Middle frontal gyrus (tissue), 1 donor: ENCODE measurements around the gene NARS2.
"Not testable (repeated sequence)": the region's sequence is repeated elsewhere in the genome, so short reads cannot be mapped to it uniquely, and the experiment has no call there.

ENCODE experiments used
- DNase-seq: peaks from one replicate; pipeline ENCODE4 v3.0.0-alpha.2; 2015; ENCODE audit warnings: low spot score; ENCODE audit errors: extremely low spot score

The NARS2 gene

DNA sequence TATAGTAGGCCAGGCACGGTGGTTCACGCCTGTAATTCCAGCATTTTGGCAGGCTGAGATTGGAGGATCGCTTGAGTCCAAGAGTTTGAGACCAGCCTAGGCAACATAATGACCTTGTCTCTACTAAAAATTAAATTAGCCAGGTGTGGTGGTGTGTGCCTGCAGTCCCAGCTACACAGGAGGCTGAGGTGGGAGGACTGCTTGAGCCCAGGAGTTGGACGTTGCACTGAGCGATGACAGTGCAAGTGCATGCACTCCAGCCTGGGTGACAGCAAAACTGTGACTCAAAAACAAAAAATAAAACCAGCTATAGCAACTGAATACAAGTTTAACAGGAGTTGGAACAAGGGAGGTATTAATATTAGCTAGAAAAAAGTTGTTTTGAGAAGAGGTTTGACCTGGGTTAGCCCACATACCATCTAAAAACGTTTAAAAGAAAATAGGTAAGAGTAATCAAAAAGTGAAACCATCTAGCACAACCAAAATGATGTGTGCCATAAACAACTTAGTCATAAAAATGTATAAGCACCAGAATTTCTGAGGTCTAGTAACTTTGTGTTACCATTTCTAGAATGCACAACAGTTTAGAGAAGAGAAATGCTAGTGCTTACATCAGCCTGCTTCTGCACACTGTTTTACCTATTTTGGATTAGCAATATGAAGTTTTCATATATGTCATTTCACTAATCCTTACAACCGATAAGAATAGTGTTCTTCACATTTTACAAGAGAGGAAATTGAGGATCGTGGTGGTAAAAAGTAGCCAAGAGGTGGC lies 26.5 kb downstream of the NARS2 start:
- DNase-seq: no peak

DNA sequence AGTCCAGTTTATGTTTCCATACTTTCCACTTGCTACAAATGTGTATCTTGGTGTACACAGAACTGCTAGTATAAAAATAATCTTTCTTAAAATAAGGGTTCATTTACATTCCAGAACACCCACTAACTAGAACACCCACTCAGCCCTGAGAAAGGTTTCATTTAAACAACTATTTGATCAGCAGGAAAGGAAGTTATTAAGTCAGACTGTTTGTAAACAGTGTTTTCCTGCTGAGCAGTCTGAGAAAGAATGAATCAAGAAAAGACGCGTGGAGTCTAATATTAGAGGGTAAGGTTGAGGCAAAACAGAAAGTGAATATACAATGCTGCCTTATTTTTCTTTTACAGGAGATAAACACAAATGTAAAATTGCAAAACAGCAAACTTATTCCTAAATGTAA lies 32.7 kb downstream of the NARS2 start:
- no peak for DNase-seq

DNA sequence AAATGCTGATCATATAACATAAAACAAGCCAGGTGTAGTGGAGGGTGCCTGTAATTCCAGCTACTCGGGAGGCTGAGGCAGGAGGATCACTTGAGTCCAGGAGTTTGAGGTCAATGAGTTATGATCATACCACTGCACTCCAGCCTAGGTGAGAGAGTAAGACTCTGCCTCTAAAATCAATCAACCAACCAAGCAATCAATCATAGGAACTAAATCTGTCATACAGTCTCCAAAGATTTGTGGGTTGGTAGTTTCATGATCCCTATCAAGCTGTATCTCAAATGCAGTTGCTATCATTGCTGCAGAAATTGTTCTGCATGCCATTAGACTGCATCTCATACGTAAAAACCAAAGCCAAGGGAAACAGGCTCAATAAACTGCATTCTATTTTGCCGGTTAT lies 33.1 kb downstream of the NARS2 start:
- DNase-seq: no peak

DNA sequence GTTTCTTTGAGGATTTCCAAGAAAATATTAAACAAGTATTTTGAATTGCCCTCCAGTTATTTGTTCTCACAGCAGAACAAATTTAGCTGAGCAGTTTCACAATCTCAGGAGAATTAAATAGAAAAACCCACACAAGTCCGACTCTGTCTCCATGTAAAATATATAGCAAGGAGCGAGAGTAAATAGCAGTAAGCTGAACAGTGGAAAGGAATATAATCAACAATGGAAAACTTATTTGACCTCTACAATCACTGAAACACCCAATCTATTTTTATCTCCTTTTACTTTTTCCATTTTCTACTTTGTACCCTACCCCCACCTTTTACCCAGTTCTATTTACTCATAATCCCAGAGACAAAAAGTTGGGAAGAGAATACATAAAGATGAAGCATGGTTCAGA lies 34.4 kb downstream of the NARS2 start:
- no peak for DNase-seq

DNA sequence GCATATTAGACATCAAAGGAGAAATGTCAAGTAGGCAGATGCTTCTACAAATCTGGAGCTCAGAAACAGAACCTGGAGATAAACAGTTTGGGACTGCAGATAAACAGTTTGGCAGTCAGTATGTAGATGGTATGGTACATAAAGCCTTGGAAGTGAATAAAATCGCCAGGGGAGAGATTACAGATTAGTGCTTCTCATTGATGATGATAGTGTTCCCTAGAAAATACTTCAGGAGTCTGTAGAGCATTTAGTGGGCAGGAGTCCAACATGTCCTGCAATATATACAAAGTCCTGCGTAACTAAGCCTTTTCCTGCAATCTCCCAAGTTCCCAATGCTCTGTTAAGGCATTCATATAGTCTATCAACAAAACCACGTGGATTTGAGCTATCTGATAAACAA lies 35.2 kb downstream of the NARS2 start:
- DNase-seq: no peak

DNA sequence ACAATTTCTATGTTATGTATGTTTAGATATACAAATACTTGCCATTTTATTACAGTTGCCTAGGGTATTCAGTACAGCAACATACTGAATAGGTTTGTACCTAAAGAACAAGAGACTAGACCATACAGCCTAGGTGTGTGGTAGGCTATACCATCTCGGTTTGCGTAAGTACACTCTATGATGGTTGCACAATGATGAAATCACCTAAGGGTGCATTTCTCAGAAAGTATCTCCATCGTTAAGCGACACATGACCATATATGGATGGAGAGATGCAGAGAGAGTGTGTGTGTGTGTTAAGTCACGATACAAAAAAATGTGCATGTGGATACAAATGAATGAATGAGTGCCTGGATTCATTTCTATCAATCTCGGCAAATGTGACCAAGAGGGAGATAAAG lies 37.7 kb downstream of the NARS2 start:
- no peak for DNase-seq

DNA sequence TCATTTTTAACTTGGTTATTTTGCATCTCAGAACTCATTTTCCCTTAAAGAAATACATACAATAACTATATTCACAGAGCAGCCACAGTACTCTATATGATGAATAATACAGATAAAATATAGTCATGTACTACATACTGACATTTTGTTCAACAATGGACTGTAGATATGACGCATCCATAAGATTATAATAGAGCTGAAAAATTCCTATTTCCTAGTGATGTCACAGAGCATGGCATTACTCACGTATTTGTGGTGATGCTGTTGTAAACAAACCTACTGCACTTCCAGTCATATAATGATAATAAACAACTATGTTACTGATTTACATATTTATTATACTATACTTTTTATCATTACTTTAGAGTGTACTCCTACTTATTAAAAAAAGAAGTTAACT lies 38.7 kb downstream of the NARS2 start:
- no peak for DNase-seq

DNA sequence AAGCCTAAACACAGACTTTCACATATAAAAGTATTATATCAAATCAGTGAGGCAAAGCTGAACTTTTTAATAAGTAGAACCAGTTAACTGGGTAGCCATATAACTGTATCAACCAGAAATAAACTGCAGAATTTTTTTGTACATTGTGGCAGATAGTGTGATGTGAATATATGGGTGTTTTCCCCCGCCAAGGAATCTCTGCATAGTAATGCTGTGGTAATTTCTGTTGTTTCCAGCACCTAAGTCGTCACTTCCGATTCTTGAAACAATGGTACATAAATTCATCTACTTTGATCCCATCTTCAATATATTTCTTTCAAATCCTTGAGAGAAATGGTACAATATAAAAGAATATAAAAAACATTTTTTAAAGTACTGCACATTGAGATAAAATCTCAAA lies 39.6 kb downstream of the NARS2 start:
- no peak for DNase-seq

DNA sequence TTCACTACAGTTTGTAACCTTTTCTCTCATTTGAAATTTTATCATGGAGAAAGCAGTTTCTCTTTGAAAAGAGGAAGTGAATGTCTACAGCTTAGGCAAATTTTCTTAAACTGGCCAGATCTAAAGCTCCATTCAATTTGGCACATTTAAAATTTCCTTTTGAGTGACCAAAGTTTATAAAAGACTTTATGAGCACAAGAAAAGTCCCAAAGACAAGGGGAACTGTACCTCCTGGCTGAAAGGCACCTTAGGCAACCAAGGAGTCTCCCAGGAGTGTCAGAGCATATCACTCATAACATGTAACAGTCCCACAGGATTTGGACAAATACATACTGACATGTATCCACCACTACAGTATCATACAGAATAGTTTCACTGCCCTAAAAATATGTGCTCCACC lies 41.3 kb downstream of the NARS2 start:
- no peak for DNase-seq

DNA sequence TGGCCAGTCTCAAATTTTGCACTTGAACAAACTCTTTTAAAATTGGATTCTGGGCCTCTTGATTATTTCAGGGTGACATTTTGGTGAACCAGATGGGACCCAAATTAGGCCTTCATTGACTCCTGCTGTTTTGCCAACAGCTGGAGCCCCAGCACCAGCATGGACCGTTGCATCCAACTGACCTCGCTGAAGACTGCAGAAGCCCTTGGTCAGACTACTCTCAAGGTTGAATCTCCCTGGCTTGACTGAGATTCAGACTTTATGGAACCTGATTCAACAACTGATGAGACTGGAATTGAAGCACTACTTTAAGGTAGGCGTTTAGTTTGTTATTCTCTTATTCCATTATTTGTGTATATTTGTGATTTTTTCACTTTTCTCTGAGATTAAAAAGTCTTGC lies 41.7 kb downstream of the NARS2 start:
- no peak for DNase-seq

DNA sequence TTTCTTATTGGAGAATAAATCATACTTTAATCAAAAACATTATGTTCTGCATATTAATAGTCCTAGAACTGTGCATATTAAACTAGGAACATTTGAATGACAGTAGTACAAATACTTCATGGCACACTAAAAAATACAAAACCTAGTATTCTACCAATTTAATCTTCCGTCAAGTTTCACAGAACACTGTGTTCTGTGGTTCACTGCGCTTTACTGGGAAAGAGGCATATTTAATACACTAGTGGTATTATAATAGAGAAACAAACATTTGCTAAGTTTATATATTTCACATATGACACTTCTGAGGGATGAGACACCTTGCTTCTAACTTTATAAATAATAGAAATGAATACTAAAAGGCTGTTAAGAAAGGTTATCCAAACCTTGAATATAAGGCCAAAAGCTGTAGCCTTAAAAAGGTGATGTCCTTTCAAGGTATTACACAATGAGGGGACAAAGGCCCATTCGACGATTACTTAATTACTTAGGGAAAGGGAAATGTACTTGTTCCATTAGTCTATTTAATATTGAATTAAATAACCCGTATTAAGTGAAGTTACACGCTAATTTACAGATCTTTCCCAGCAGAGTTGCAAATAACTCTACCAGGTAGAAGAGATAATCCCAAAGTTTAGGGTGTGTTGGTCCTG lies 48.0 kb downstream of the NARS2 start:
- DNase-seq: no peak

DNA sequence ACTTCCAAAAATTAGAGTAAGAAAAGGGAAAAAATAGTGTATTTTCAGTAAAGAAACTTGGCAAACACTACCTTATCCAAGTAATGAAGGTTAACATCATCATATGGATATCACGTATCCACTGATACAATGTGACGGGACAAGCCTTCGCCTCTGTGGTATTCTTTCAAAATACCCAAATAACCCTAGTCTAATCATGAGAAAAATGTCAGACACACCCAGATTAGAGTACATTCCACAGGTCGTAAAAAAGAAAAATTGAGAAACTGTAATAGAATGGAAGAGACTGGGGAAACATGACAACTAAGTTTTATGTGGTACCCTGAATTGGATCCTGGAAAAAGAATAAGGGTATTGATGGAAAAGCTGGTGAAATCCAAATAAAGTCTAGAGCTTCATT lies 48.9 kb downstream of the NARS2 start:
- no peak for DNase-seq

DNA sequence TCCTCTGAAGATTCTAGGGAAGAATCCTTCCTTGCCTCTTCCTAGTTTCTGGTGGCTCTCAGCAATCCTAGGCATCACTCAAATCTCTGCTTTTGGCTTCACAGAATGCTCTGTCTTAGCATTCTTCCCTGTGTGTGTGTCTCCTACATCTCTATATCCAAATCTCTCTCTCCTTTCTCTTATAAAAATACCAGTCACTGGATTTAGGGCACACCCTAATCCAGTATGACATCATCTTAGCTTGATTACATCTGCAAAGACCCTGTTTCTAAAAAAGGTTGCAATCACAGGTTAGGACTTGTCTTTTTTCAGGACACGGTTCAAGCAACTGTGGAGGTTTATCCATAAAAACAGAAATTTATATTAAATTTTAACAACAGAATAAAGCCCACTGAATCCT lies 54.4 kb downstream of the NARS2 start:
- no peak for DNase-seq

DNA sequence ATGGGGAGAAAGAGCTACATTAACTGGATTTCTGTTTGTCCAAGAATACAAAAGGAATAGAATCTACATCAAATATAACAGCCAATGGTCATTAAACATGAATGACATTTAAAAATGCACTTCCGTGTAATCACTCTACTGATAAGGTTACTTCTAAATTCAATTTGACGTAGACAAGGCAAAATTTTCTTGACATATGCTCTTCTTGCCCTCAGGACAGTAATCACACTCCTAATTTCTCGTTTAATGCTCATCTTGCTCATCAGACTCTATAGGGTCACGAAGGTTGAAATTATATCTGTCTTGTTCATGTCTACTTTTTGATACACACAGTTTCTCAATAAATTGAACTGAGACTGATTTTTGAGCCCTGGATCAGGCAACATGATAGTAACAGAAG lies 58.4 kb downstream of the NARS2 start:
- DNase-seq: no peak

DNA sequence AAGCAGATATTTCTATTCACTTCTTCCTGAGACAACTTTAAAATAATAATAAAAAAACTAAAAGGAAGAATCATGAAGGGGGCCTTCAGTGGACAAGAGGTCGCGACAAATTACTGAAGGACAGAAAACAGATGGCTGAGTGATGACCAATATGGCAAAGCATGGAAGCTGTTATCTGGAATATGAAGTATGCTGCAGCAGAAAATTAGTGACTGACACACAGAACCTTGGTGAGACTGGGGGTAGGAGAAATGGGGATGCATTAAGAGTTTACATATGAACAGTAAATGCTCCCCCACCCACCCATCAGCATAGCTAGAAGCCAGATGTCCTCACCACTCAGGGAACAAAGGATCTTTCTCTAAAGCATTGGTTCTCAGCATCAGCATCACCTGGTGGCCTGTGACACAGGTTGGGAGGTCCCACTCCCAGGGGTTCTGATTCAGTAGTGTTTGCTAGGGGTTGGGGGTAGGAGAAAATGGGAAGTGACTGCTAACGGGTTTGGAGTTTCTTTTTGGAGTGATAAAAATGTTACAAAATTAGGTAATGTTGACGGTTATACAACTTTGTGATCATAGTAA lies 59.7 kb downstream of the NARS2 start:
- no peak for DNase-seq

DNA sequence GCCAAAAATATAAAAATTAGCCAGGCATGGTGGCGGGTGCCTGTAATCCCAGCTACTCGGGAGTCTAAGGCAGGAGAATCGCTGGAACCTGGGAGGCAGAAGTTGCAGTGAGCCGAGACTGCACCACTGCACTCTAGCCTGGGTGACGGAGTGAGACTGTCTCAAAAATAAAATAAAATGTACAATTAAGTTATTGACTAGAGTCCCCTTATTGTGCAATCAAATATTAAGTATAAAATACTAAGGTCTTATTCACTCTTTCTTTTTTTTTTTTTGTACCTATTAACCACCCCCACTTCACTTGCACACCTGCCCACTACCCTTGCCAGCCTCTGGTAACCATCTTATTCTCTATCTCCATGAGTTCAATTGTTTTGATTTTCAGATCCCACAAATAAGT lies 61.6 kb downstream of the NARS2 start:
- not testable (repeated sequence) for DNase-seq

DNA sequence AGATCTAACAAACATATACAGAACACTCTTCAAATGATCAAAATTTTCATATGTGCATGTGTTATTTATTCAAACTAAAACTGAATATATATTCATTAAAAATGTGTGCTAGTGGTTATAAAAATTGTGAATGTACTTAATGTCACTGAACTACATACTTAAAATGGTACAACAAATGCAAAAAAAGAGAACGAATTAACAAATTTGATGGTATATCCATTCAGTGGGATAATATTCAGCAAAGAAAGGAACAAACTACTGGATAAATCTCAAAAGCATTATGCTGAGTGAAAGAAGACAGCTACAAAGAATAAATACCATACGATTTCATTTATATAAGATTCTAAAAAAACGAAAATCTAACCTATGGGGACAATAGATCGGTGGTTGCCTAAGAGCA lies 64.1 kb downstream of the NARS2 start:
- no peak for DNase-seq

DNA sequence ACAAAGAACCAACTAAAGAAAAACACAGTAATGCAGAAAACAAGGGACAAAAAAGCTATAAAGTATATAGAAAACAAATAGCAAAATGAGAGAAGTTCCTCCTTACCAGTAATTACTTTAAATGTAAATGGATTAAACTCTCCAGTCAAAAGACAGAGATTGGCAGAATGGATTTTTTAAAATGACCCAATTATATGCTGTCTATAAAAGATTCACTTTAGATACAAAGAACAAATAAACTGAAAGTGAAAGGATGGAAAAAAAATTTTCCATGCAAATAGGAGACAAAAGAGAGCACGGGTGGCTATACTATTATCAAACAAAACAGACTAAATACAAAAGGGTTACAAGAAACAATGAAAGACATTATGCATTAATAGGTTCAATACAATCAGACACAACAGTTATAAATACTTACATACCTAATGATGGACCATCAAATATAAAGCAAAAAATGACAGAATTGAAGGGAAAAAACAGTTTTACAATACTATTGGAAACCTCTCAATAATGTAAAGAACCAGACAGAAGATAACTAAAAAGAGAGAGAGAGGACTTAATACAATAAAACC lies 64.6 kb downstream of the NARS2 start:
- no peak for DNase-seq

DNA sequence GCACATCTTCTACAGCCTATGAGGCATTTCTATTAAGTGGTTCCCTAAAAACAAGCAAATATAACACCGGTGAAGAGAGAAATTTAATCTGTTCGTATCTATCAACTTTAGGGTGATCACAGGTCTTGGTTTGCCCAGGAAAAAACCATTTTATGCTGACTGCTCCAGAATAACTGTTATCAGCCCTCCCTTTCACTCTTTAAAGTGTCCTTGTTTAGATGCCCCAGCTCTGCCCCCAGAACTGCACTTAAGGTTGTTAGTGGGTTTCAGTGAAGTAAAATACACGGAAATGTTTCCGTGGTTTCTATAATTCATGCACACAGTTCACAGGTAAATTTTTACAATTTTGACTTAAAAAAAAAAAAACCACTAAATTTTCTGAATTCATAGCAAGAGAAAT lies 70.0 kb downstream of the NARS2 start:
- DNase-seq: no peak

DNA sequence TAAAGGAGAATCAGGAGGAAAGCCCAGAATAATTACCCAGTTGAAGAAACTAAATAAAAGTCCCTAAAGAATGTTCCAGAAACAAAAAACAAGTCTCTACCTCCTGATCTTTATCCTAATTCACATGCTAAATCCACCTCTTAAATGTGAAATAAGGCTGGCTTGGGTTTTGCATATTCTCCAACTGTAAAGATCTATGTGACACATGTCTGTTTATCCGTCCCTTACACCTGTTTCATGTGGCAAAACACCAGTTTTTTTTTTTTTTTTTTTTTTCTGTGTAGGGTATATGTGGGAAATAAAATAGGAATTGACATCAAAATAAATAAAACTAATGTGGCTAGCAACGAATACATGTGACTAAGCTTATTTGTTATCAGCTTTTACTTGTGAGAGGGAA lies 70.5 kb downstream of the NARS2 start:
- no peak for DNase-seq

DNA sequence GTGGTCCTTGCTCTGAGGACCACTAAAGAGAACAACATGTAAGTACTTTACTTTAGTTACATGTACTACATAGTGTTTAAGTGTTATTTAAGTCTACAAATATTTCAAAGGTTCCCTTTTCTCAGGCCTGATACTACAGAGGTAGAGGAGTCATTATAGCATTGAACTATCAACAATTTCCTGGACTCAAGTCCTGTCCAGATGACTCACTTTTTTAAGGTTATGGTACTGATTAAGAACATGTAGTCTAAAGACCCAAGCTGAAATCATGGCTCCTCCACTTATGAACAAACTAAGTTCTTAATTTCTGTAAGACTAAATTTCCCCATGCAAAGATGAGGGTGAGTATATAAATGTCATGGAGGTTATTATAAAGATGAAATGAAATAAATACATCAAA lies 74.7 kb downstream of the NARS2 start:
- DNase-seq: no peak

DNA sequence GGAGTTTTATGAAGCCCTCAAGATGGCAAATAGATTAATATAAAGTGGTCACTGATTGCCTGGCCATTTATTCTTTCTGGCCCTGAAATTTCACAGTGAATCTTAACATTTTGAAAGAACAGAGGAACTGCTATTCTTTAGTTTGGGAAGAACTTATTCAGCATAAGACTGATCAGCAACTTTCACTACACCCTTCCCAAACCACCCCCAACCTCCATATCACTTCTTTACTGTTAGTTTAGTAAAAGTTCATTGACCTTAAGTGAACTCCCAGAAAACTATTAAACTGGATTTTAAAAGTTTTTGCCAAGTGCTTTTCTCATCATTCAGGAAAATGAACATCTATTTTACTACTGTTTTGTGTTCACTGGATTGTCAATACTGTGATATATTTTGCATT lies 77.4 kb downstream of the NARS2 start:
- DNase-seq: no peak
